Nephron (organoid): ENCODE data around the gene LRRC17.
"Not testable (repeated sequence)": the region's sequence is repeated elsewhere in the genome, so short reads cannot be mapped to it uniquely, and the experiment has no call there.

Experiments used
- H3K27ac Mint-ChIP-seq, 3 experiments: 2 replicates each; pipeline ENCODE4 v1.8.0; 2020; ENCODE audit warnings: mixed read lengths in 3 of 3, mild to moderate bottlenecking in 2 of 3, moderate library complexity in 1 of 3
- H3K27me3 Mint-ChIP-seq: 2 replicates; pipeline ENCODE4 v1.8.0; 2021; ENCODE audit warnings: low read depth, mild to moderate bottlenecking, moderate library complexity, mixed read lengths
- H3K36me3 Mint-ChIP-seq: 2 replicates; pipeline ENCODE4 v1.8.0; 2020; ENCODE audit warnings: low read depth, mixed read lengths
- H3K4me1 Mint-ChIP-seq: 2 replicates; pipeline ENCODE4 v1.8.0; 2020; ENCODE audit warnings: mixed read lengths
- H3K4me3 Mint-ChIP-seq, 3 experiments: 2 replicates each; pipeline ENCODE4 v1.8.0; 2020; ENCODE audit warnings: mild to moderate bottlenecking in 3 of 3, mixed read lengths in 3 of 3, moderate library complexity in 2 of 3
- H3K9me3 Mint-ChIP-seq: 2 replicates; pipeline ENCODE4 v1.8.0; 2020; ENCODE audit warnings: mixed read lengths
- CTCF ChIP-seq, 3 experiments: fragments of 200-600 bp; sonication (generic); IDR thresholded peaks; one replicate each; pipeline ENCODE4 v1.5.0; 2021; ENCODE audit warnings: antibody characterized with exemption in 3 of 3; ENCODE audit not compliant: unreplicated experiment in 3 of 3

Gene LRRC17

GRCh38 chr7:102892631-102893278 lies 20.0 kb upstream of the LRRC17 start:
- Mint-ChIP-seq H3K4me3 (no peak overlapping the region), H3K9me3 (no peaks in the 10 kb centered on the region), H3K27me3 (no peaks in the 10 kb centered on the region), H3K36me3 (no peaks in the 10 kb centered on the region), H3K27ac (peak overlapping the region in 1 of 3 experiments; percentile 98), H3K4me1 (peaks cover 75% of the 10 kb centered on the region)
- no peak for TF ChIP-seq CTCF (IDR thresholded peaks at IDR 0.05; ENCODE audit: unreplicated experiment in 3 of 3)

GRCh38 chr7:102895602-102896001 lies 17.2 kb upstream of the LRRC17 start:
- H3K4me1 Mint-ChIP-seq = peaks cover 60% of the 10 kb centered on the region
- H3K27me3 Mint-ChIP-seq = no peaks in the 10 kb centered on the region
- no peaks in the 10 kb centered on the region for H3K9me3 Mint-ChIP-seq
- peak overlapping the region; percentile 90 to 96 (median 92) for H3K27ac Mint-ChIP-seq
- no peaks in the 10 kb centered on the region for H3K36me3 Mint-ChIP-seq
- peak overlapping the region in 1 of 3 experiments; percentile 7 for H3K4me3 Mint-ChIP-seq
- no peak for TF ChIP-seq CTCF (IDR thresholded peaks at IDR 0.05; ENCODE audit: unreplicated experiment in 3 of 3)

- no peak for TF ChIP-seq CTCF (IDR thresholded peaks at IDR 0.05; ENCODE audit: unreplicated experiment in 3 of 3)
- peak overlapping the region; percentile 90 to 96 (median 92) for H3K27ac Mint-ChIP-seq
- H3K36me3 Mint-ChIP-seq = no peaks in the 10 kb centered on the region
- no peaks in the 10 kb centered on the region for H3K27me3 Mint-ChIP-seq
- H3K4me3 Mint-ChIP-seq = no peak overlapping the region
- H3K4me1 Mint-ChIP-seq = peaks cover 50% of the 10 kb centered on the region
- H3K9me3 Mint-ChIP-seq = no peaks in the 10 kb centered on the region
These were observed 16.2 kb upstream of the LRRC17 start for GRCh38 chr7:102896585-102896984.

GRCh38 chr7:102897211-102897631 lies 15.6 kb upstream of the LRRC17 start:
- Mint-ChIP-seq H3K4me3 (no peak overlapping the region), H3K9me3 (peaks cover under 1% of the 10 kb centered on the region), H3K27ac (peak overlapping the region; percentile 90 to 96 (median 92)), H3K36me3 (no peaks in the 10 kb centered on the region), H3K27me3 (no peaks in the 10 kb centered on the region), H3K4me1 (peaks cover 45% of the 10 kb centered on the region)
- TF ChIP-seq CTCF (IDR thresholded peaks at IDR 0.05; ENCODE audit: unreplicated experiment in 3 of 3) = no peak

- Mint-ChIP-seq H3K27me3 (no peaks in the 10 kb centered on the region), H3K36me3 (no peaks in the 10 kb centered on the region), H3K9me3 (peaks cover 2% of the 10 kb centered on the region), H3K4me3 (no peak overlapping the region), H3K27ac (peak overlapping the region; percentile 90 to 96 (median 92)), H3K4me1 (peaks cover 40% of the 10 kb centered on the region)
- no peak for TF ChIP-seq CTCF (IDR thresholded peaks at IDR 0.05; ENCODE audit: unreplicated experiment in 3 of 3)
These were observed 14.8 kb upstream of the LRRC17 start for GRCh38 chr7:102897856-102898531.

- H3K4me3 Mint-ChIP-seq = no peak overlapping the region
- TF ChIP-seq CTCF (IDR thresholded peaks at IDR 0.05; ENCODE audit: unreplicated experiment in 3 of 3) = no peak
- peaks cover under 1% of the 10 kb centered on the region for H3K36me3 Mint-ChIP-seq
- H3K4me1 Mint-ChIP-seq = peaks cover 37% of the 10 kb centered on the region
- peaks cover 6% of the 10 kb centered on the region for H3K9me3 Mint-ChIP-seq
- no peaks in the 10 kb centered on the region for H3K27me3 Mint-ChIP-seq
- H3K27ac Mint-ChIP-seq = peak overlapping the region; percentile 90 to 96 (median 92)
These were observed 14.3 kb upstream of the LRRC17 start for GRCh38 chr7:102898532-102898859.

GRCh38 chr7:102902052-102902451 lies 10.7 kb upstream of the LRRC17 start:
- peaks cover 25% of the 10 kb centered on the region for H3K36me3 Mint-ChIP-seq
- not testable (repeated sequence) for H3K27me3 Mint-ChIP-seq
- peaks cover 32% of the 10 kb centered on the region for H3K9me3 Mint-ChIP-seq

GRCh38 chr7:102903576-102903975 lies 9.2 kb upstream of the LRRC17 start:
- H3K27ac Mint-ChIP-seq, H3K4me1 Mint-ChIP-seq, H3K27me3 Mint-ChIP-seq, H3K4me3 Mint-ChIP-seq: not testable (repeated sequence)
- Mint-ChIP-seq H3K9me3 (peaks cover 38% of the 10 kb centered on the region), H3K36me3 (peaks cover 31% of the 10 kb centered on the region)

More at GRCh38 chr7:102902052-102902451, 10.7 kb upstream of the LRRC17 start:
- not testable (repeated sequence) for H3K27ac Mint-ChIP-seq, H3K4me3 Mint-ChIP-seq, H3K4me1 Mint-ChIP-seq
